Stimulated activated CD4-positive, alpha-beta T cell treated with anti-CD3 and anti-CD28 coated beads, Interleukin-1b, Interleukin-23, amount 100 ng/mL, for 4 hours (primary cell): Measurements from ENCODE around the gene MINDY1.

Experiments
- DNase-seq, 2 donors: peaks; one replicate each; pipeline ENCODE4 v3.0.0-alpha.2; 2020; ENCODE audit warnings: low read depth in 2 of 2

MINDY1 gene

GRCh38 chr1:150985179-150985825, 21.4 kb downstream of the MINDY1 start:
- no peak for DNase-seq

GRCh38 chr1:150981805-150982712, 24.6 kb downstream of the MINDY1 start, which contains the start of gene ANXA9:
Gene ANXA9 (plus strand): TSS chr1:150982292. CDS start chr1:150983106, 814 bp downstream.
- no peak for DNase-seq

GRCh38 chr1:150981177-150981804, 25.4 kb downstream of the MINDY1 start:
- no peak for DNase-seq

GRCh38 chr1:150979092-150980056, 27.3 kb downstream of the MINDY1 start:
- DNase-seq = peak; percentile 72 to 90

GRCh38 chr1:150976879-150977694, 29.6 kb downstream of the MINDY1 start:
- DNase-seq = peak; percentile 58 to 59

- no peak for DNase-seq
Observed at GRCh38 chr1:150976401-150976821, 30.3 kb downstream of the MINDY1 start.

GRCh38 chr1:150974580-150975478, 31.9 kb downstream of the MINDY1 start, which contains the start of gene CERS2:
Gene CERS2 (minus strand): TSS chr1:150974835. CDS start chr1:150969090, 5,745 bp downstream.
- DNase-seq = peak; percentile 66 to 68

GRCh38 chr1:150973836-150974579, 32.7 kb downstream of the MINDY1 start:
- peak; percentile 31 to 33 for DNase-seq

GRCh38 chr1:150973258-150973835, 33.4 kb downstream of the MINDY1 start:
- peak in 1 of 2 donors; percentile 19 for DNase-seq

- no peak for DNase-seq
Observed at GRCh38 chr1:150972417-150972940, 34.2 kb downstream of the MINDY1 start.

- no peak for DNase-seq
Observed at GRCh38 chr1:150971583-150972416, 34.9 kb downstream of the MINDY1 start.

GRCh38 chr1:150970808-150971582, 35.7 kb downstream of the MINDY1 start:
- no peak for DNase-seq

- no peak for DNase-seq
Observed at GRCh38 chr1:150969626-150970025, 37.1 kb downstream of the MINDY1 start.

GRCh38 chr1:150968491-150968890, 38.2 kb downstream of the MINDY1 start:
- no peak for DNase-seq

GRCh38 chr1:150967936-150968335, 38.8 kb downstream of the MINDY1 start:
- DNase-seq = no peak

GRCh38 chr1:150966011-150966410, 40.7 kb downstream of the MINDY1 start:
- DNase-seq = no peak
